HCT116 (cell line): ENCODE data around the gene WASHC2A. TPM values are rescaled to one million over a fixed set of nuclear protein-coding genes. Genes with fewer than 3 reads are reported as not detected.
"Not testable (repeated sequence)": the region's sequence is repeated elsewhere in the genome, so short reads cannot be mapped to it uniquely, and the experiment has no call there.

Experiments
- ATAC-seq: fragments of 200-7000 bp; cut with Tn5 transposase; 2 replicates; pipeline ENCODE4 v1.9.1; 2020; ENCODE audit warnings: mild to moderate bottlenecking, moderate library complexity
- BruUV-seq: library from RNA; stranded (reverse); fragments of 400-500 nt; replicated peaks from 2 replicates; lab custom pipeline; 2021; lab: Mats Ljungman, UMichigan
- CTCF ChIA-PET: fragments of 300-600 bp; sonication (Branson Sonifier 250); formaldehyde crosslinking; loops from one replicate; lab custom pipeline; 2021; ENCODE audit warnings: antibody characterized with exemption; lab: Charles Lee
- POLR2A ChIA-PET: fragments of 300-600, 350-600 bp; sonication (Branson Sonifier 250); formaldehyde crosslinking; loops from one replicate; lab custom pipeline; 2021; ENCODE audit warnings: antibody characterized with exemption; lab: Charles Lee
- RAD21 ChIA-PET, 2 experiments: fragments of 300-600 bp; sonication (Branson Sonifier 250); formaldehyde crosslinking; loops; one replicate each; lab custom pipeline; 2023; ENCODE audit warnings: low total read pairs in 2 of 2; ENCODE audit not compliant: uncharacterized antibody in 2 of 2, unreplicated experiment in 2 of 2, low non-redundant PET in 1 of 2; lab: Charles Lee
- DNase-seq: peaks from one replicate; pipeline ENCODE4 v3.0.0-alpha.2; 2010; ENCODE audit warnings: low read depth, low spot score
- H2AFZ ChIP-seq: fragments of 200-600 bp; shearing (Covaris generic), sonication (generic); 2 replicates; pipeline ENCODE4 v1.6.1; 2017; ENCODE audit warnings: low read depth, mixed run types, mixed read lengths, antibody characterized with exemption, low read length; ENCODE audit not compliant: poor library complexity, severe bottlenecking
- H3K27ac ChIP-seq: 2 replicates; pipeline ENCODE4 v1.5.1; 2012; ENCODE audit warnings: low read depth, low read length
- H3K27me3 ChIP-seq: fragments of 200-600 bp; sonication (generic); 2 replicates; pipeline ENCODE4 v1.6.1; 2016; ENCODE audit warnings: mixed run types, low read length, mixed read lengths; ENCODE audit not compliant: insufficient read depth
- H3K36me3 ChIP-seq, 2 experiments: fragments of 200-500 bp in 1 of 2; fragments of 200-600 bp in 1 of 2; sonication (Bioruptor generic) in 1 of 2; sonication (generic) in 1 of 2; 2 replicates each; pipeline versions ENCODE4 v1.5.1 to v1.6.1; 2014 to 2016; ENCODE audit warnings: low read length in 2 of 2, inconsistent platforms in 1 of 2, mixed read lengths in 1 of 2, mixed run types in 1 of 2; ENCODE audit not compliant: insufficient read depth in 2 of 2, control insufficient read depth in 1 of 2
- H3K4me1 ChIP-seq, 2 experiments: fragments of 200-600 bp in 1 of 2; sonication (generic) in 1 of 2; 2 replicates each; pipeline versions ENCODE4 v1.5.1 to v1.6.1; 2012 to 2017; ENCODE audit warnings: low read length in 2 of 2, inconsistent platforms in 1 of 2, mild to moderate bottlenecking in 1 of 2, mixed read lengths in 1 of 2, mixed run types in 1 of 2, moderate library complexity in 1 of 2; ENCODE audit not compliant: insufficient read depth in 2 of 2, control insufficient read depth in 1 of 2
- H3K4me2 ChIP-seq: fragments of 200-600 bp; sonication (generic); 2 replicates; pipeline ENCODE4 v1.6.1; 2017; ENCODE audit warnings: mixed run types, low read length, mixed read lengths
- H3K4me3 ChIP-seq, 2 experiments: fragments of 200-600 bp in 1 of 2; sonication (generic) in 1 of 2; replicated peaks in 1 of 2; 2 replicates each; pipeline ENCODE4 v1.5.1; 2011 to 2016; ENCODE audit warnings: low read length in 2 of 2, control low read depth in 1 of 2, low read depth in 1 of 2, mild to moderate bottlenecking in 1 of 2, mixed read lengths in 1 of 2, mixed run types in 1 of 2
- H3K79me2 ChIP-seq: fragments of 200-600 bp; sonication (generic); 2 replicates; pipeline ENCODE4 v1.6.1; 2017; ENCODE audit warnings: mild to moderate bottlenecking, mixed run types, low read length, moderate library complexity, mixed read lengths; ENCODE audit not compliant: insufficient read depth
- H3K9ac ChIP-seq: fragments of 200-600 bp; sonication (generic); 2 replicates; pipeline ENCODE4 v1.6.1; 2016; ENCODE audit warnings: low read length, mixed read lengths
- H3K9me2 ChIP-seq: fragments of 200-600 bp; sonication (generic), shearing (Covaris generic); 2 replicates; pipeline ENCODE4 v1.6.1; 2017; ENCODE audit warnings: mixed run types, mild to moderate bottlenecking, moderate library complexity; ENCODE audit not compliant: insufficient read depth
- H3K9me3 ChIP-seq, 2 experiments: fragments of 200-500 bp in 1 of 2; fragments of 200-600 bp in 1 of 2; sonication (Bioruptor generic) in 1 of 2; sonication (generic) in 1 of 2; 2 replicates each; pipeline ENCODE4 v1.6.1; 2014 to 2017; ENCODE audit warnings: low read length in 2 of 2, mixed read lengths in 2 of 2, inconsistent platforms in 1 of 2, low read depth in 1 of 2, mild to moderate bottlenecking in 1 of 2, mixed run types in 1 of 2, moderate library complexity in 1 of 2; ENCODE audit not compliant: control insufficient read depth in 1 of 2, insufficient read depth in 1 of 2
- H4K20me1 ChIP-seq: fragments of 200-600 bp; sonication (generic), shearing (Covaris generic); 2 replicates; pipeline ENCODE4 v1.6.1; 2017; ENCODE audit warnings: mixed run types, mild to moderate bottlenecking, moderate library complexity; ENCODE audit not compliant: insufficient read depth
- intact Hi-C: fragments of 100-400 bp; cut with micrococcal nuclease; formaldehyde crosslinking; loops from 2 replicates; pipeline ENCODE4 v1.10.0; 2022
- total RNA-seq: library from RNA; stranded (reverse); gene quantifications from one replicate; pipeline ENCODE4 v1.2.1, GENCODE V29; 2021; ENCODE audit not compliant: unreplicated experiment

Gene WASHC2A
- total RNA-seq, 1 experiment from 2014 or later = 19.2 TPM

- CTCF ChIA-PET, H3K4me2 ChIP-seq: not testable (repeated sequence)
Measured at GRCh38 chr10:50101747-50102146, 34.0 kb downstream of the WASHC2A start.

GRCh38 chr10:50102267-50102666 lies 34.5 kb downstream of the WASHC2A start:
- H3K9me3 ChIP-seq, RAD21 ChIA-PET, H4K20me1 ChIP-seq, H3K79me2 ChIP-seq, H3K27ac ChIP-seq, H2AFZ ChIP-seq, CTCF ChIA-PET, POLR2A ChIA-PET, H3K9me2 ChIP-seq, DNase-seq, H3K4me3 ChIP-seq, H3K9ac ChIP-seq, H3K4me2 ChIP-seq, BruUV-seq, intact Hi-C loops, H3K27me3 ChIP-seq, ATAC-seq, H3K36me3 ChIP-seq, H3K4me1 ChIP-seq: not testable (repeated sequence)

More at GRCh38 chr10:50101747-50102146, 34.0 kb downstream of the WASHC2A start:
- H3K27me3 ChIP-seq, H2AFZ ChIP-seq, H3K9me3 ChIP-seq, ATAC-seq, RAD21 ChIA-PET, H4K20me1 ChIP-seq, DNase-seq, intact Hi-C loops, H3K4me1 ChIP-seq, H3K79me2 ChIP-seq, BruUV-seq, H3K36me3 ChIP-seq, H3K9ac ChIP-seq, H3K9me2 ChIP-seq, H3K27ac ChIP-seq, POLR2A ChIA-PET, H3K4me3 ChIP-seq: not testable (repeated sequence)

- POLR2A ChIA-PET, RAD21 ChIA-PET: not testable (repeated sequence)
Measured at GRCh38 chr10:50108999-50109698, 41.4 kb downstream of the WASHC2A start.

GRCh38 chr10:50112419-50113112 lies 44.8 kb downstream of the WASHC2A start:
- H3K27ac ChIP-seq, H3K9me3 ChIP-seq, POLR2A ChIA-PET, BruUV-seq, H3K4me2 ChIP-seq, H3K9ac ChIP-seq, H3K4me1 ChIP-seq, H3K36me3 ChIP-seq, H3K27me3 ChIP-seq, H2AFZ ChIP-seq, H3K9me2 ChIP-seq, H4K20me1 ChIP-seq, intact Hi-C loops, RAD21 ChIA-PET, H3K4me3 ChIP-seq, ATAC-seq, DNase-seq, H3K79me2 ChIP-seq, CTCF ChIA-PET: not testable (repeated sequence)

More at GRCh38 chr10:50108999-50109698, 41.4 kb downstream of the WASHC2A start:
- DNase-seq, H3K27ac ChIP-seq, H3K36me3 ChIP-seq, ATAC-seq, intact Hi-C loops, H3K4me3 ChIP-seq, H3K9me3 ChIP-seq, H3K27me3 ChIP-seq, H2AFZ ChIP-seq, H3K4me1 ChIP-seq, CTCF ChIA-PET, H3K4me2 ChIP-seq, H4K20me1 ChIP-seq, H3K9ac ChIP-seq, BruUV-seq, H3K9me2 ChIP-seq, H3K79me2 ChIP-seq: not testable (repeated sequence)
